Fibroblast of skin of right biceps (primary cell): ENCODE results near the gene DIRAS2.

Experiments
- DNase-seq: peaks from one replicate; pipeline ENCODE4 v3.0.0-alpha.2; 2013

Gene DIRAS2

DNA sequence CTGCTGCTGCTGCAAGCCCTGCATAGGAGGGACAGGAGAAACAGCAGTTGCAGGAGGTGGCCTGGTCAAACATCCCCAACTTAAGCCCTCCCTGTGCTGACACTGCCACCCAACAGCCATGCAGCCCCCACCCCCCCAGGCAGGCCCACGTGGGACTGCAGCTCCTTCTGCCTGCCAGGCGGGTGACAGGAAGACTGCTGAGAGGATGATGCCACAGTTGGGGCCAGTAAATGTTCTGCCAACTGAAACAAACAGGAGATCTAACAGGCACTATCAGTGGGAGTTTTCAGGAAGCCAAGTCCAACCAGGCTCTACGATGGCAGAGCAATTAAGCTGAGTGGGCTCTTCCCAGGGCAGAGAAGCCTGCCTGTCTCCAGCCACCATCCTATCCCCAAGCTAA, 31.1 kb downstream of the DIRAS2 start:
- no peak for DNase-seq

DNA sequence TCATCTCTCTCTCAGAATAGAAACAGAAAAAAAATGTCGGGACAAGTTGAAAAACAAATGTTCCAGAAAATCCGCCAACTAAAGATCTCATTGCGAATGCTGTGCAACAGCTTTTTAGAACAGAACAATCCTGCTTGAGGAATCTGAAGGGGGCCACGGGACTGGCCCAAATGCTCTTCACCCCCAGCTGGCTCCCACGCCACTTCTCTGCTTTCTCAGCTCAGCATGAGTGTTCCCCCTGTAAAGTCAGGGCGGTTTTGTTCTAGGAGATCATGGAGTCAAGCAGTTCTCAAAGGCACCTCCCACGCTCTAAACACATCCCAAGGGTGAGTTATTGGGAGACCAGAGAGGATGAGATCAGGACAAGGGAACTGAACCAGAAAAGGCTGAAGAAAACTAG, 31.5 kb downstream of the DIRAS2 start:
- no peak for DNase-seq

DNA sequence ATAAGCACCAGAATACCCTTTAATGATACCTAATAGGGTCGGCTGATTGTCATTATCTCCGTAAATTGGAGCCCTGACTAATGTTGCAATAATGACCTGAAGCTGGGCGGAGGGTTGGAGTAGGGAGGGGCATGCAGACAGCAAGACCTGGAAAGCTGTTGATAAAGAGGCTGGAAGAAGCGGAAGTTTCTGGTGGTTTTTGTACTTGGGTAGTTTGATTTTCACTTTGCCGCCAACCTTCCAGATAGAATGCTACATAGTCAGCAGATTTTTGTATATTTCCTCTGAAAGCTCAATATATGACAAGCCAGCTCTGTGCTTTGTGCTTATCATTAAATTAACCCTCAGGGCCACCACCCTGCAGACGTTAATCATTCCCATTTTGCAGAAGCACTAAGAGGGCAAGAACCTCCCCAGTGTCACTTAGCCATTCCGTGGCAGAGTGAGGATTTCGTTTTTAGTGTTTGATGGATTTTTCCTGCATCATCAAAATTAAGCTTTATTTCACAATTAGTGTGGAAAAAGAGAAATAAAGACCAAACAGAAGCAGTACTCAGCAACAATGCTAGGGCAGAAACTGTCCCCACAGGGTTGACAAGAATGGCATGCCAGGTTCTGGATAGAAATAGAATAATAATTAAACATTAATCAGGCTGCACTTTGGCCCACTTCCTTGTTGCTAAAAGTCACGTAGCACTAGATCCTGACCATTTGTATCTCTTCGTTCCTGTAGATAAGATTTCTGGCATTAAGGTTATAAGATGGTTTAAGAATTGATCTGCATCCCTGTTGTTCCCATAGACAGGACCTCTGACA, 34.7 kb downstream of the DIRAS2 start:
- no peak for DNase-seq

DNA sequence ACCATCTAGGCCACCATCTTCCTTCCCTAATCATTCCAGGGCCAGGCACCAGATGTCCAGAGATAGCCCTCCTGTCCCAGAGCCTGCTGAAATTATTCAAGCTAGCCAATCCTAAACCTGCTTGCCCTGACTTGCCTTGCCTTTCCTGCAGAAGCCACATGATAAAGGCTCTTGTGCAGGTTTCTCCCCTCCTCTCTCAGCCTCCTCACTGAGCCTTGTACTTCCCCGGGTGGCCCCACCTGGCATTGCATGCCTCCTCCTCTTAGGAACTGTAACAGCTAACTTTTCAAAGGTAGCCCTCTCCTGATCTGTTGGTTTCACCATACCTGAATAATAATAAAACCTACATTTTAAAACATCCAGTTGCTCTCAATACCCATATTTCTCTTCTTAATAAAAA, 42.6 kb downstream of the DIRAS2 start:
- DNase-seq = no peak

DNA sequence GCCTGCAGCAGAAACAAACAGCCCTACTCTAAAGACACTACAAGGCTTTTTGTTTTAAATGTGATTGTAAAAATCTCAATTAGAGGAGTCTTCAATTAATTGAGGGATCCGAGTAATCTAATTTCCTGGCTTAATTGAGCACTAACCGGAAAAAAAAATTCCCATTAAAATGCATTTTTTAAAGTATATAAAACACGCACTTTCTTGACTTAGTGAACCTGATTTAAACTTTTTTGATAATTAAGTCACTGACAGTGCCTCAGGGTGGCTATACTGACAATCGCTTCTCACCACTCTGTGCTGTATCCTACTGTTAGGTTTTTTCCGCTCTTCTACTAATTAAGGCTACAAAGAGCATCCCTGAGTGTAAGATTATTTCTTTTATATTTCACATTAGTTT, 44.4 kb downstream of the DIRAS2 start:
- no peak for DNase-seq

DNA sequence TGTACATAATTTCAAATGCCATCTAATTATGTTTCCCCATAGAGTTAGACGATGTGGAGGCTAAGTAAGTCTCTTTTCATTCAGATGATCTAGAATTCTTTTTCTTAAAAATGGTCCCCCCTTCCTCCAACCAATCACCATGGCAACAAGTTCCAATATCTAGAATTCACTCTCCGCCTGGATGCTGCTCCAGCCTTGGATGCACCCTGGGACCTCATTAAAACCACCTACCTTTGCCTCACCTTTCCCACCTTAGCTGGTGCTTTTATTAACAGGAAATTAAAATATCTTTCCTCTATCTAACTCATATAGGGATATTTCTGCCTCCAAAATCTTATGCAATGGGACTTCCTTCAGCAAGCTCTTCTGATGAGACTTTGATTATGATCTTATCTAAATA, 49.0 kb downstream of the DIRAS2 start:
- DNase-seq = no peak

DNA sequence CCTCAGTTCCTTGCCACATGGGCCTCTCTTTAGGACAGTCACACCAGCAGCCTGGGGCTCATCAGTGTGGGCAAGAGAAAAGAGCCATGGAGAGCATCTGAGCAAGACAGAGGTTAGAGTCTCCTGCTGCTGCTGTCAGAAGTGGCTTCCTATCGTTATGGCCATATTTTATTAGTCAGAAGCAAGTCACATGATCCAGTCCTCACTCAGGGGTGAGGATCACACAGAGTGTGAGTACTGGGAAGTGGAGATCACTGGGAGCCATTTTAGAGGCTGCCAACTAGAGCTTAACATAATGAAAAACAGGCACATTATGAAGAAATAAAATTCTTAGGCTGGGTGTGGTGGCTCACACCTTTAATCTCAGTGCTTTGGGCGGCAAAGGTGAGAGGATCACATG, 62.0 kb downstream of the DIRAS2 start:
- DNase-seq = no peak

DNA sequence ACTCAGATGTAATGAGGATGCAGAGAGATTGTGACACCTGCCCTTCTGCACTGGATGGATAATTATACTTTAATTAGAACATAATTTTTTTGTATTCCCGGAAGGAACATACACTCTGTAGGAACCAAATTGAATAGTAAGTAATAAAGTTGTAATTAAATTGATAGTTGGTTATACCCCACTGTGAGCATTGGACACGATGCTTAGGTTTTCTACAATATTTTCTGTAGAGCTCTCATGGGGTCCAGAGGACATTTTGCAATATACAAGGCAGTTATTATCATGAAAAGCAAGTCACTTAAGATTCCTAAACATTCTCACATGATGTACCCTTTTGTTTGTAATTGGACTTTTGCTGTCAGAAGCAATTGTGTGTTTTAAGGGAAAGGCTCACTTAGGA, 63.4 kb downstream of the DIRAS2 start:
- DNase-seq = no peak

DNA sequence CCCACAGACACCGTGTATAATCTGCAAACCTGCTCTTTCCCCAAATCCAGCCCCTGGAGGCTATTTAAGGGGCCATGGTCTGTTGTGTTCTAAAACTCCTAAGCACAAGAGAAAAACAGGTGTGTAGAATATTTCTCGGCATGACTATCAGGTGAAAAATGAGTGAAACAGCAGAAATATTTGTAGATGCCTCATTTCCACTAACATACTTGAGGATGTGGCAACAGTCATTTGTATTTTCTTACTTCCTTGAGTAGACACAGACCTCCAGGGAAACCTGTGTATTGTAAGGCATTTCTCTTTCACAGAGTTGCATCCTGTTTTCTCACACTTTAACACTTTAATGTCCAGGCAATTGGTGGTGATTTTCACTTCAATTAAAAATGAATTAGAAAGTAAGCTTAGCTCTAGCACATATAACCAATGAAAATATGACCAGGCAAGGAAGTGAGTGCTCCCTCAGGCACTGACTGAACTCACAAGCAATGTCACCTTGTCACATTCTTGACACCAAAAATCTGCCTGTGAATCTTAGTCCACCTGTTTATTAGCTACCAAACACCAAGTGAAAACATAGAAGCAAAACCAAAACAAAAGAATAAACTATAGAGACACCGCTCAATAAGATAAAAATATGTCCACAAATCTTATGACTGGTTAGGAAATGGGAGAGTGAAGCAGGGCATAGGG, 64.4 kb downstream of the DIRAS2 start:
- DNase-seq = no peak

DNA sequence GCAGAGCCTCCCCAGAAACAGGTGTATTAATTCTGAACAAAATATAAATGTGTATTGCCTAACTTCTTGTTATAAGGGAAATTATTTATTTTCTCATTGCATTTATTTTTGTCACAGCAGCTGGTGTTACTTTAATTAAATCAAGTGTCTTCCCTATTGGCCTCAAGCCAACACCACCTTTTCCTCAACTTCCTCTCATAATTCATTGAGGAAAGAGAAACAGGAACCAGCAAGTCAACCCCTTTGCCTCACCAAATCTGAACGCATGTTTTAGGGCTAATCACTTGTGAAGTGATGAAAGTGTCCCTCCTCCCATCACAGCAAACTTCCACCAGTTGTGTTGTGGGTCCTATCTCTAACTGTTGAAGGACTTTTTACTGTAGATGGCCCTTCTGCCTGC, 73.1 kb downstream of the DIRAS2 start:
- no peak for DNase-seq

DNA sequence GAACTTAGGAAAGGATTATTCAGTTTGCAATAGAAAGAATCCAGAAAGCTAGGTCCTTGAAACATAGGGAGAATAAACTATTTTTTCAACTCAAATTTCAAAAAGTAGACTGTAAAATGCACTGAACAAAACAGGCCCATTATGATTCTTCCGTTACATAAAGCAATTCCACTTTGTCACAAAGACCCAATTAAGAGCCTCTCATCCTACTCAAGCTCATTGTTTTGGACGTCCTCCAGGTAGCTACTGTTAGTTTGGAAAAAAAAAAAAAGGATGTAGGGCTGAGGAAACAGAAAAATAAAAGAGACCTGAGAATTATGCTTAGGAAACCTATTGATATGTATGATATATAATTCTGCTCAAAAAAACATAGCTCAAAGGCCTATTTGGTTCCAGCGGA, 74.0 kb downstream of the DIRAS2 start:
- no peak for DNase-seq

DNA sequence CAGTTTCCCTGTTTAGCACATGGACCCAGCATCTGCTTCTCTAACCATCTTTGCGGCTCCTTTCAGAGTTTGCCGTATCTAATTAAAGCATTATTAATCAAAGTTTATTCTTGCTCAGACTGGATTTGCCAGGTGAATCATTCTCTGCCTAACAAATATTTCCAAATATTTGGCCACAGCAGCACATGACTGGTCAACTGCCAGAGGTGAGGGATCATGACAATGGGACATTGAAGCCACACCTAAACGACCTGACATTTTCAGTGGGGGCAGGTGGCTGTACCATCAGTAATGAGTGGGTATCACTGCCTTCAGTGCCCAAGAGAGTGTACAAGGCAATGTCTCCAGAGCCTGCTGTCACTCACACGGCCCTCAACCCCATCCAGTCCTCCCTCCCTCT, 80.4 kb downstream of the DIRAS2 start:
- no peak for DNase-seq
